HG03457 (cell line): ENCODE data around the gene DPPA2.

Experiments used
- ATAC-seq: cut with Tn5 transposase; IDR thresholded peaks from one replicate; pipeline ENCODE4 v1.9.1; 2021; ENCODE audit warnings: moderate number of reproducible peaks; ENCODE audit not compliant: unreplicated experiment

DPPA2 gene

GRCh38 chr3:109325657-109326056 is 9.3 kb upstream of the DPPA2 start:
- no peak for ATAC-seq

GRCh38 chr3:109325109-109325508 is 8.8 kb upstream of the DPPA2 start:
- ATAC-seq: no peak

DNA sequence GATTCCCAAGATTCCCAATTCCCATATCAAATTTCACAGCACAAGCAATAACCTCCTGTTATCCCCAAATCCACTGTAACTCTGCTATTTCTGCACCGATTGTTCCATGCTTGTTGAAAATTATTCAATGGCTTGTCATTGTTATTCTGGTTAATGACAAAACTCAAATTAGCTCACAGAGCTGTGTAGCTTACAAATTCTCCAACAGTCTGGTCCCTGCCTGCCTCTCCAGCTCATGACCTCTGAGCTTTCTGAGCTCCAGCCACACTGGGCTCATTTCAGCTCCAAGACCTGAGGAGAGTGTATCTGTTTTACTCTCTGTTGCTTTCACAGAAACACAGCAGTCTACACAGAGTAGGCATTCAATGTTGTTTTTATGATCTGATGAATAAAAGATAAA is 3.3 kb downstream of the DPPA2 start:
- no peak for ATAC-seq

- ATAC-seq: no peak
Observed at GRCh38 chr3:109297496-109297895, 18.8 kb downstream of the DPPA2 start.

GRCh38 chr3:109284071-109284470 is 32.2 kb downstream of the DPPA2 start:
- no peak for ATAC-seq

DNA sequence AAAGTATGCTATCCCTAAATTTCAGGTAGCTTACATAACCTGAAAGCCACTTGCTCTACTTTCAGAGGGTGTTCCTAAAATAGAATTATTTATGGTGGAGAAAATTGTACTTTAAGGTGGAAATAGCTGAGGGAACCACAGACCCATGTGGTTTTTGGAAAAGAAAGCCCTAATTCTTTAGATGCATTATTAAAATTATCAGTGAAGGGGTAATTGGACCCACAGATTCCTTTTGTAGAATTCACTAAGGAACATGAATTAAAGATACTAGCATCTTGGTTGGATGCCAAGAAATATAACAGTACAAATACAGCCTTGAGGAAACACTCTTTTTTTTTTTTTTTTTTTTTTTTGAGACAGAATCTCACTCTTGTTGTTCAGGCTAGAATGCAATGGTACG is 37.8 kb downstream of the DPPA2 start:
- no peak for ATAC-seq

- ATAC-seq: no peak
Observed at GRCh38 chr3:109278141-109278540, 38.2 kb downstream of the DPPA2 start.

- no peak for ATAC-seq
Observed at GRCh38 chr3:109275702-109276293, 40.5 kb downstream of the DPPA2 start.

- ATAC-seq: no peak
Observed at GRCh38 chr3:109270779-109271178, 45.5 kb downstream of the DPPA2 start.

- ATAC-seq: no peak
Observed at GRCh38 chr3:109269577-109270275, 46.6 kb downstream of the DPPA2 start.

DNA sequence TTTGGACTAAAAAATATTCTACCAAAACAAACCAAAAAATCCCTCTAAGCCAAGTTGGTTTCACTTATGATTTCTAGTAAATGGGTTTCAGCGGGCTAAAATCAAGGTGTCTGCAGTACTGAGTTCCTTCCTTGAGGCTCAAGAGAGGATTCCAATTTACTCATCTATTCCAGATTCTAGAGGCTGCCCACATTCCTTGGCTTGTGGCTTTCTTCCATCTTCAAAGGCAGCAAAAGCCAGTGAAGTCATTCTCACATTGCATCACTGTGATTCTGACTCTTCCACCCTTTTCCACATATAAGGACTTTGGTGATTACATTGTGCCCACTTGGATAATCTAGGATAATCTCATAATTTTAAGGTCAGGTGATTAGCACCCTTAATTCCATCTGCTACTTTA is 48.1 kb downstream of the DPPA2 start:
- ATAC-seq: no peak

DNA sequence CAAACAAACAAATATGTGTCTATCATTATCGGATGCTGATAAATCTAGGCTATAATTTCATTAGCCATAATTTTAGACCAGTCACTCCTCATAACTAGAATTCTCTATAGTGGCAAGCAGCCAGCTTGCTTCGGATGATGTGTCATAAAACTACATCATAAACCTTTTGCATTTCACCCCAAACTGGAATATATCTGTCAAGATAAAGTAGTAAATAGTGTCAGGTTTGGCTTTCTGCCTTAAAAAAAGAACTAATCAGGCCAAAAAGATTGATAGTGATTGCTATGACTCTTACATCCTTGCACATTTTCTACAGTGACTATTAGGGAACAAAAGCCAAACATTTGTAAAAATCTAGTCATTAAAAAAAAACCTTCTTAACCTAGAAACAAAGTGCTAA is 51.0 kb downstream of the DPPA2 start:
- ATAC-seq: no peak

DNA sequence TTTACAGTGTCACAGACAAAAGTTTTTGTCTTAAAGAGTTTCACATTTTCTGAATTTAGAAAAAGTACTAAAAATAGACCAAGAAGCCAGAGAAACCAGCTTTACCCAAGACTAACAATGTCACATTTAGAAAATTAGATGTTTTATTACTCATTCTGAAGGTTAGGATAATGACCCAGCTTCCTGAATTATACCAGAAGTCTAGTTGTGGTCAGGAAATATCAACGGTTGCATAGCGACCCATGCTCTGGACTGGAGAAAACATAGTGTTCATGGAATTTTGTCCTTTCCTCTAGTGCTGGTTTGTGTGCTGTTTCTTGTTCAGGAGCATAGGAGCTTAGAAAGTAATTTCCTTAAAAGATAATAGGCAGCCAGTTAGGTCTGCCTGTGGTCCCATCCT is 59.0 kb downstream of the DPPA2 start:
- ATAC-seq: no peak

DNA sequence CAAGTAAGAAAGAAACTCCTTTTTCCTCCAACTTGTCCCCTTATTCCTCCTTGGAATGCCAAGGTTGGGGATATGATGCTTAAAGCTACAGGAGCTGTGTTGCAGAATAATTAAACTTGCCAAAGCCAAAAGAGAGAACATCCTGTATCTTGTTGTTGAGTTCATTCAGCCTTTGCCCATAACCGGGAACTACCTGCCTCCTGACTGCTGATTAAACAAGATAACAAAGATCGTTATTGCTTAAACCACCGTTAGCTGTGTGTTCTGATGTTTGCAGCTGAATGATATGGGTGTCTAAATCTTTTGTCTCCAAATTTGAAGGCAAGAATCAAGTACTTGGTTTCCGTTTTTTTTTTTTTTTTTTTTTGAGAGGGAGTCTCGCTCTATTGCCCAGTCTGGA is 61.5 kb downstream of the DPPA2 start:
- no peak for ATAC-seq

DNA sequence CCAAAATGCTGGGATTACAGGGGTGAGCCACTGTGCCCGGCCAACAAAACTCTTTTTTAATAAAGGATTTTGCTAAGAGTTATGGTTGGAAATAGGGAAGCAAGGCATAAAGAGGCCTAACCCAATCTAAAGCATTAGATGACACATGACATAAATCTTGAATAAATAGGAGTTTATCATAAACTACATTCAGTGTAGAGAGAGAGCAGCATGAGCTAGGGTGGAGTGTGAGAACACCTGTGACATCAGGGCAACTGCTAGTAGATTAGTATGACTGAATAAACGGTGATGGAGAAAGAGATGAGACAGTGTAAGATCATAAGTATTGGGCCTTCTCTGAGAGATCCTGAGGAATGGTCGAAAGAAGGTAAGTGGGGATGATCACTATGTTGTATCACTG is 63.7 kb downstream of the DPPA2 start:
- ATAC-seq: no peak
